ENCODE results near the gene MPP4. TPM values are rescaled to one million over a fixed set of nuclear protein-coding genes. Genes with fewer than 3 reads are reported as not detected.

MPP4 gene
- total and polyA plus RNA-seq, 2 of the 13 experiments (the other 11 are each of a cell fraction or from before 2014, with no cell fraction given): not detected

DNA sequence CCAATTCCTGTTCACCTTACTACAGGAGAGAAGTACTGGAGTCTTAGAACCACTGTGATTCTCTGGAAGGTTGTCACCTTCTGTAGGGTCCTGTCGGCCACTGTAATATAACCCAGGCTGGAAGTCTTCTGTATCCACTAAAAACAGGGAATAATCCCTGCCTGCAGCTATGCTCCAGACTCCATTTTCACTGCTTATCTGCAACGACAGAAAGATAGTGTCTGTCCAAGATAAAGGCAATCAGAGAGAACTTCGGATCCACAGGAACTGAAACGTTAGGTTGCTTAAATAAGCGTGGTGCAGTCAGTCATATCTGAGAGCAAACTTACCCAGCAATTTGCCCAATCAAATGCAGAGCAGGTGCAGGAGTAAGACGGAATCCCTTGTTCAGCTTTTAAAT lies 48.1 kb upstream of the MPP4 start:
- WGBS (ENCODE audit: low lambda C conversion rate): 88% methylated on average over 6 of the region's 6 CpGs
- DNase-seq (ENCODE audit: low spot score): no peak
- peaks cover 6 to 34% of the 10 kb centered on the region in 2 experiments; a peak in 4 of 5 replicates for H3K36me3 ChIP-seq (replicated peaks in 1 of 2; ENCODE audit: control insufficient read depth in 1 of 2, insufficient read depth in 2 of 2, low read length in 2 of 2)

DNA sequence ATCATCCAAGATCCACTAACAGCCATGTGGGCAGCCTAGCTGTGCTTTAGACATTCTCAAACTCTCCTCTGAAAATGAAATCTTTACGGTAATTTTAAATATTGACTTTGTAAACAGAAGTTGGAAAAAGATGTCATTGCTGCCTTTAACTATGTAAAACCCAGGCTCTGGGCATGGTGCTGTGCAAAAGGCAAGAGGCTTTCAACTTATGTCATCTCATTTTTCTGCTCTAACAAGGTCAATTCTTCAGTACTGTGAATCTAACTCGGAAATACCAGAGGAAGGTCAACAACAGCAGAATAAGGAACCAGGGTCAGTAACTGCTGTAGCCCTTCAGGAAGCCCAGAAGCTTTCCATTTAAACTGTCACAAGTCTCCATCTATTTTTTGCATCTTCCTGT lies 37.0 kb upstream of the MPP4 start:
- no peaks in the 10 kb centered on the region; a peak in 2 of 5 replicates for H3K36me3 ChIP-seq (replicated peaks in 1 of 2; ENCODE audit: control insufficient read depth in 1 of 2, insufficient read depth in 2 of 2, low read length in 2 of 2)
- ChIA-PET CTCF (ENCODE audit: low intra/inter-chr PET ratio, low total read pairs) (no interaction called here), POLR2A (no interaction called here)
- H2AFZ ChIP-seq (ENCODE audit: low read length): no peak overlapping the region
- no peaks in the 10 kb centered on the region for H4K20me1 ChIP-seq (ENCODE audit: insufficient read depth, low read length)
- DNase-seq (ENCODE audit: low spot score) (peak; percentile 80), ATAC-seq (peak; percentile 97), FAIRE-seq (no peak)
- no peaks in the 10 kb centered on the region for H3K79me2 ChIP-seq (ENCODE audit: insufficient read depth, low read length)
- H3K4me3 ChIP-seq (replicated peaks in 1 of 3; ENCODE audit: insufficient read depth in 1 of 3, low read depth in 2 of 3, low read length in 3 of 3): no peak overlapping the region
- no peak overlapping the region for H3K4me2 ChIP-seq (ENCODE audit: low read depth, low read length)
- H3K9ac ChIP-seq (ENCODE audit: insufficient read depth, low read depth, low read length): no peak overlapping the region
- BruUV-seq (replicated peaks): no TSS peak
- in situ Hi-C loops (cut with HindIII; ENCODE audit: extremely low pct_ligation_motif_present, low pct_unique_long_range_greater_than_20kb) (no loop called here), intact Hi-C loops (cut with micrococcal nuclease; ENCODE audit: unreplicated experiment) (loop anchor here (1.0 kb wide), 1 partner anchor 45 kb away; the partner anchor contains the start of gene ALS2)
- H3K4me1 ChIP-seq (ENCODE audit: insufficient read depth, low read length): peaks cover 13% of the 10 kb centered on the region
- no peaks in the 10 kb centered on the region for H3K9me3 ChIP-seq (ENCODE audit: low read length)
- 19% methylated on average over 2 of the region's 2 CpGs for WGBS (ENCODE audit: low lambda C conversion rate)
- H3K27ac ChIP-seq (ENCODE audit: extremely low read length, insufficient read depth, low read length): peak overlapping the region; percentile 14
- no peaks in the 10 kb centered on the region for H3K27me3 ChIP-seq (ENCODE audit: control insufficient read depth in 1 of 2, insufficient read depth in 2 of 2, low read length in 2 of 2)
- TF ChIP-seq THAP9 (CRISPR knock-in tag; IDR thresholded peaks at IDR 0.05; ENCODE audit: borderline replicate concordance): no peak
- TF ChIP-seq ZBTB25 (CRISPR knock-in tag; IDR thresholded peaks at IDR 0.05): no peak
- TF ChIP-seq, protein P1, sequence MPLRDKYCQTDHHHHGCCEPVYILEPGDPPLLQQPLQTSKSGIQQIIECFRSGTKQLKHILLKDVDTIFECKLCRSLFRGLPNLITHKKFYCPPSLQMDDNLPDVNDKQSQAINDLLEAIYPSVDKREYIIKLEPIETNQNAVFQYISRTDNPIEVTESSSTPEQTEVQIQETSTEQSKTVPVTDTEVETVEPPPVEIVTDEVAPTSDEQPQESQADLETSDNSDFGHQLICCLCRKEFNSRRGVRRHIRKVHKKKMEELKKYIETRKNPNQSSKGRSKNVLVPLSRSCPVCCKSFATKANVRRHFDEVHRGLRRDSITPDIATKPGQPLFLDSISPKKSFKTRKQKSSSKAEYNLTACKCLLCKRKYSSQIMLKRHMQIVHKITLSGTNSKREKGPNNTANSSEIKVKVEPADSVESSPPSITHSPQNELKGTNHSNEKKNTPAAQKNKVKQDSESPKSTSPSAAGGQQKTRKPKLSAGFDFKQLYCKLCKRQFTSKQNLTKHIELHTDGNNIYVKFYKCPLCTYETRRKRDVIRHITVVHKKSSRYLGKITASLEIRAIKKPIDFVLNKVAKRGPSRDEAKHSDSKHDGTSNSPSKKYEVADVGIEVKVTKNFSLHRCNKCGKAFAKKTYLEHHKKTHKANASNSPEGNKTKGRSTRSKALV (CRISPR knock-in tag; IDR thresholded peaks at IDR 0.05): peak; percentile 39; the same call in 1 of the 2 replicates
- TF ChIP-seq ZNF713 (CRISPR knock-in tag; IDR thresholded peaks at IDR 0.05): no peak
- no peak for TF ChIP-seq THYN1 (CRISPR knock-in tag; IDR thresholded peaks at IDR 0.05; ENCODE audit: borderline replicate concordance, low read depth)
- 0 out of 2 replicates have a peak, but pooled peaks have one; percentile 21 for TF ChIP-seq ZNF331 (CRISPR knock-in tag; IDR thresholded peaks at IDR 0.05)
- no peak for TF ChIP-seq TBL1XR1 (IDR thresholded peaks at IDR 0.05; ENCODE audit: borderline replicate concordance, low read length, partially characterized antibody)
- TF ChIP-seq RBM39 (IDR thresholded peaks at IDR 0.05; ENCODE audit: low read depth, low read length, poor library complexity, severe bottlenecking): no peak
- TF ChIP-seq TAF15 (IDR thresholded peaks at IDR 0.05; ENCODE audit: low read depth, low read length, poor library complexity, severe bottlenecking): no peak
- TF ChIP-seq RFXAP (CRISPR knock-in tag; IDR thresholded peaks at IDR 0.05; ENCODE audit: borderline replicate concordance): no peak
- no peak for TF ChIP-seq MIER3 (CRISPR knock-in tag; IDR thresholded peaks at IDR 0.05; ENCODE audit: borderline replicate concordance)
- no peak for TF ChIP-seq ETV6 (CRISPR knock-in tag; conservative IDR thresholded peaks at IDR 0.05)

More for the DNA sequence above, 48.1 kb upstream of the MPP4 start:
- Histone ChIP-seq H3K27me3 (ENCODE audit: control insufficient read depth in 1 of 2, insufficient read depth in 2 of 2, low read length in 2 of 2) (no peaks in the 10 kb centered on the region), H2AFZ (ENCODE audit: low read length) (no peak overlapping the region), H3K27ac (ENCODE audit: extremely low read length, insufficient read depth, low read length) (no peak overlapping the region), H3K9ac (ENCODE audit: insufficient read depth, low read depth, low read length) (no peak overlapping the region), H3K9me3 (ENCODE audit: low read length) (no peaks in the 10 kb centered on the region), H3K4me3 (replicated peaks in 1 of 3; ENCODE audit: insufficient read depth in 1 of 3, low read depth in 2 of 3, low read length in 3 of 3) (no peak overlapping the region), H3K4me1 (ENCODE audit: insufficient read depth, low read length) (no peaks in the 10 kb centered on the region), H3K4me2 (ENCODE audit: low read depth, low read length) (no peak overlapping the region), H3K79me2 (ENCODE audit: insufficient read depth, low read length) (no peaks in the 10 kb centered on the region), H4K20me1 (ENCODE audit: insufficient read depth, low read length) (no peaks in the 10 kb centered on the region)
- no TSS peak for BruUV-seq (replicated peaks)
- no peak for ATAC-seq
- in situ Hi-C loops (cut with HindIII; ENCODE audit: extremely low pct_ligation_motif_present, low pct_unique_long_range_greater_than_20kb) (no loop called here), intact Hi-C loops (cut with micrococcal nuclease; ENCODE audit: unreplicated experiment) (no loop called here)
- no peak for FAIRE-seq
- no peak for TF ChIP-seq ZNF225 (CRISPR knock-in tag; IDR thresholded peaks at IDR 0.05)
- ChIA-PET POLR2A (no interaction called here), CTCF (ENCODE audit: low intra/inter-chr PET ratio, low total read pairs) (no interaction called here)
